H9 (cell line): ENCODE measurements around the gene UBXN11. TPM values are rescaled to one million over a fixed set of nuclear protein-coding genes. Genes with fewer than 3 reads are reported as not detected.

Source experiments
- DNase-seq: peaks from one replicate; pipeline ENCODE4 v3.0.0-alpha.2; 2017
- H2AFZ ChIP-seq: one replicate; pipeline ENCODE4 v1.6.1; 2013; ENCODE audit warnings: mild to moderate bottlenecking, low read length, control low read depth, moderate library complexity
- H2AK5ac ChIP-seq: 2 replicates; pipeline ENCODE4 v1.6.1; 2013; ENCODE audit warnings: low read length, control low read depth, mixed read lengths; ENCODE audit not compliant: insufficient read length
- H2BK120ac ChIP-seq: one replicate; pipeline ENCODE4 v1.6.1; 2013; ENCODE audit warnings: low read depth, mild to moderate bottlenecking, low read length, control low read depth, inconsistent platforms; ENCODE audit not compliant: poor library complexity, severe bottlenecking
- H2BK12ac ChIP-seq: 2 replicates; pipeline ENCODE4 v1.6.1; 2013; ENCODE audit warnings: low read length, control low read depth, mixed read lengths, low read depth; ENCODE audit not compliant: insufficient read length
- H2BK15ac ChIP-seq: 2 replicates; pipeline ENCODE4 v1.6.1; 2013; ENCODE audit warnings: low read depth, low read length, control low read depth
- H2BK20ac ChIP-seq: one replicate; pipeline ENCODE4 v1.6.1; 2013; ENCODE audit warnings: low read depth, mild to moderate bottlenecking, low read length, control low read depth, inconsistent platforms; ENCODE audit not compliant: poor library complexity, severe bottlenecking
- H2BK5ac ChIP-seq: 2 replicates; pipeline ENCODE4 v1.6.1; 2013; ENCODE audit warnings: low read length, control low read depth, mixed read lengths; ENCODE audit not compliant: insufficient read length
- H3K14ac ChIP-seq: 2 replicates; pipeline ENCODE4 v1.6.1; 2013; ENCODE audit warnings: low read length, control low read depth; ENCODE audit not compliant: insufficient read depth
- H3K18ac ChIP-seq: 2 replicates; pipeline ENCODE4 v1.6.1; 2013; ENCODE audit warnings: low read depth, mild to moderate bottlenecking, mixed read lengths, low read length, control low read depth; ENCODE audit not compliant: insufficient read length
- H3K23ac ChIP-seq: 2 replicates; pipeline ENCODE4 v1.6.1; 2013; ENCODE audit warnings: low read length, control low read depth, mixed read lengths, low read depth; ENCODE audit not compliant: insufficient read length
- H3K23me2 ChIP-seq: 2 replicates; pipeline ENCODE4 v1.6.1; 2013; ENCODE audit warnings: low read depth, mild to moderate bottlenecking, mixed read lengths, low read length, control low read depth; ENCODE audit not compliant: insufficient read length, poor library complexity, severe bottlenecking
- H3K27ac ChIP-seq: 2 replicates; pipeline ENCODE4 v1.5.1; 2013; ENCODE audit warnings: low read length, control low read depth, mixed read lengths, low read depth; ENCODE audit not compliant: insufficient read length
- H3K27me3 ChIP-seq: 2 replicates; pipeline ENCODE4 v1.6.1; 2013; ENCODE audit warnings: low read length, control low read depth, inconsistent platforms; ENCODE audit not compliant: insufficient read depth
- H3K4ac ChIP-seq: 2 replicates; pipeline ENCODE4 v1.6.1; 2013; ENCODE audit warnings: low read depth, mild to moderate bottlenecking, control low read depth, inconsistent platforms, low read length, moderate library complexity
- H3K4me1 ChIP-seq: 2 replicates; pipeline ENCODE4 v1.6.1; 2013; ENCODE audit warnings: low read length, control low read depth, inconsistent platforms; ENCODE audit not compliant: insufficient read depth
- H3K4me2 ChIP-seq: 2 replicates; pipeline ENCODE4 v1.6.1; 2013; ENCODE audit warnings: low read length, control low read depth, mixed read lengths; ENCODE audit not compliant: insufficient read length, insufficient read depth
- H3K56ac ChIP-seq: 2 replicates; pipeline ENCODE4 v1.6.1; 2013; ENCODE audit warnings: low read depth, mild to moderate bottlenecking, mixed read lengths, low read length, control low read depth; ENCODE audit not compliant: insufficient read length
- H3K79me1 ChIP-seq: 2 replicates; pipeline ENCODE4 v1.6.1; 2013; ENCODE audit warnings: low read depth, mild to moderate bottlenecking, moderate library complexity, low read length, control low read depth, inconsistent platforms; ENCODE audit not compliant: insufficient read depth, poor library complexity, severe bottlenecking
- H3K79me2 ChIP-seq: 2 replicates; pipeline ENCODE4 v1.6.1; 2013; ENCODE audit warnings: low read length, control low read depth, inconsistent platforms; ENCODE audit not compliant: insufficient read depth
- H3K9ac ChIP-seq: 2 replicates; pipeline ENCODE4 v1.6.1; 2013; ENCODE audit warnings: low read length, control low read depth, mixed read lengths; ENCODE audit not compliant: insufficient read length; ENCODE audit errors: extremely low read depth
- H3K9me3 ChIP-seq: one replicate; pipeline ENCODE4 v1.6.1; 2013; ENCODE audit warnings: low read depth, low read length, inconsistent platforms; ENCODE audit not compliant: control insufficient read depth
- H3T11ph ChIP-seq: one replicate; pipeline ENCODE4 v1.6.1; 2013; ENCODE audit warnings: mild to moderate bottlenecking, low read length, control low read depth, inconsistent platforms
- H4K20me1 ChIP-seq: one replicate; pipeline ENCODE4 v1.6.1; 2013; ENCODE audit not compliant: control insufficient read depth, insufficient read length, insufficient read depth
- H4K5ac ChIP-seq: 2 replicates; pipeline ENCODE4 v1.6.1; 2013; ENCODE audit warnings: low read depth, mild to moderate bottlenecking, mixed read lengths, low read length, control low read depth; ENCODE audit not compliant: insufficient read length
- H4K8ac ChIP-seq: replicated peaks from 2 replicates; pipeline ENCODE4 v1.6.1; 2013; ENCODE audit warnings: low read length, control low read depth, mixed read lengths, low read depth; ENCODE audit not compliant: insufficient read length
- H4K91ac ChIP-seq: 2 replicates; pipeline ENCODE4 v1.6.1; 2013; ENCODE audit warnings: low read depth, mild to moderate bottlenecking, moderate library complexity, mixed read lengths, low read length, control low read depth; ENCODE audit not compliant: insufficient read length
- H3K27ac Mint-ChIP-seq, 3 experiments: 2 replicates in 2 of 3; 3 replicates in 1 of 3; pipeline ENCODE4 v1.8.0; 2020 to 2021; ENCODE audit warnings: mixed read lengths in 3 of 3, mild to moderate bottlenecking in 1 of 3, moderate library complexity in 1 of 3
- H3K27me3 Mint-ChIP-seq: 2 replicates; pipeline ENCODE4 v1.8.0; 2021; ENCODE audit warnings: low read depth, mild to moderate bottlenecking, moderate library complexity, mixed read lengths
- H3K36me3 Mint-ChIP-seq, 3 experiments: 2 replicates in 2 of 3; 3 replicates in 1 of 3; pipeline ENCODE4 v1.8.0; 2020 to 2021; ENCODE audit warnings: low read depth in 3 of 3, mixed read lengths in 3 of 3; ENCODE audit not compliant: insufficient read depth in 1 of 3
- H3K4me1 Mint-ChIP-seq, 2 experiments: 2 replicates each; pipeline ENCODE4 v1.8.0; 2020; ENCODE audit warnings: mixed read lengths in 2 of 2
- H3K4me3 Mint-ChIP-seq, 2 experiments: 2 replicates in 1 of 2; 3 replicates in 1 of 2; pipeline ENCODE4 v1.8.0; 2020 to 2021; ENCODE audit warnings: mild to moderate bottlenecking in 2 of 2, mixed read lengths in 2 of 2, moderate library complexity in 1 of 2
- H3K9me3 Mint-ChIP-seq, 2 experiments: 2 replicates in 1 of 2; 3 replicates in 1 of 2; pipeline ENCODE4 v1.8.0; 2020; ENCODE audit warnings: mild to moderate bottlenecking in 2 of 2, mixed read lengths in 2 of 2, moderate library complexity in 1 of 2
- WGBS: extraction: QIAGEN DNeasy Blood & Tissue Kit; methylation state at CpG from one replicate; pipeline ENCODE4 v1.1.7; 2013; ENCODE audit warnings: missing lambda C conversion rate, low lambda C conversion rate, mixed read lengths; ENCODE audit not compliant: insufficient read length; ENCODE audit errors: extremely low coverage; 5-methylcytosine and 5-hydroxymethylcytosine counted together
- total RNA-seq: library from RNA; stranded (reverse); gene quantifications from 2 replicates; pipeline ENCODE4 v1.2.1, GENCODE V29; 2021
- TF ChIP-seq, protein P1 (sequence below): fragments of 200-600 bp; sonication (generic); conservative IDR thresholded peaks from 3 replicates; pipeline ENCODE4 v1.8.0; 2021; ENCODE audit warnings: antibody characterized with exemption, mild to moderate bottlenecking

The UBXN11 gene
- total RNA-seq, 1 experiment from 2014 or later: 13.7 TPM

DNA sequence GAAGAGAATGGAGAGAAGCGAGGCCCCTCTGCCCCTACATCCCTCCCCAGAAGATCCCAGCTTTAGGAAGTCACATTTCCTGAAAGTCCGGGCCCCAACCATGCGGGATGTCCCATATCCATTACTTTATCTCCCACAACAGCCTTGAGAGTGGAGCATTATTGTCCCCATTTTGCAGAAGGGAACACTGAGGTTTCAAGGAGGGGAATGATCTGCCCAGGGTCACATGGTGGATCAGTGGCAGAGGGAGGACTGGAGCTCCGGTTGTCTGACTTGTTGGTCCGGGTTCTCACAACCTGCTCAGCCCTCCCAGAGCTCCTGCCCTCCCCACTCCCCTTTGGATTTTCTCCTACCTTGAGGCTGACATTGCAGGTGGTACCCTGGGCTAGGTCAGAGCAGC is 49.7 kb upstream of the UBXN11 start:
- H3K4me1 ChIP-seq: peaks cover 3% of the 10 kb centered on the region
- no peaks in the 10 kb centered on the region for H4K20me1 ChIP-seq
- Mint-ChIP-seq H3K4me1 (peaks cover 39 to 53% of the 10 kb centered on the region in 2 experiments), H3K27ac (no peak overlapping the region), H3K27me3 (peaks cover 29% of the 10 kb centered on the region), H3K9me3 (no peaks in the 10 kb centered on the region; a peak in 1 of 5 replicates), H3K36me3 (no peaks in the 10 kb centered on the region), H3K4me3 (no peak overlapping the region)
- no peaks in the 10 kb centered on the region; the same call in 1 of the 2 replicates for H3K27me3 ChIP-seq
- no peak overlapping the region for H3T11ph ChIP-seq
- no peak overlapping the region for H3K18ac ChIP-seq
- H2BK20ac ChIP-seq: no peak overlapping the region
- no peak overlapping the region for H3K4ac ChIP-seq
- no peak overlapping the region for H2AFZ ChIP-seq
- no peak overlapping the region for H2BK12ac ChIP-seq
- H2BK120ac ChIP-seq: no peak overlapping the region
- H3K23ac ChIP-seq: no peak overlapping the region
- no peak overlapping the region for H3K27ac ChIP-seq
- peaks cover 4% of the 10 kb centered on the region for H3K23me2 ChIP-seq
- no peaks in the 10 kb centered on the region for H3K79me2 ChIP-seq
- WGBS: no CpG with 5 or more reads among the region's 5 CpGs
- TF ChIP-seq, protein P1, sequence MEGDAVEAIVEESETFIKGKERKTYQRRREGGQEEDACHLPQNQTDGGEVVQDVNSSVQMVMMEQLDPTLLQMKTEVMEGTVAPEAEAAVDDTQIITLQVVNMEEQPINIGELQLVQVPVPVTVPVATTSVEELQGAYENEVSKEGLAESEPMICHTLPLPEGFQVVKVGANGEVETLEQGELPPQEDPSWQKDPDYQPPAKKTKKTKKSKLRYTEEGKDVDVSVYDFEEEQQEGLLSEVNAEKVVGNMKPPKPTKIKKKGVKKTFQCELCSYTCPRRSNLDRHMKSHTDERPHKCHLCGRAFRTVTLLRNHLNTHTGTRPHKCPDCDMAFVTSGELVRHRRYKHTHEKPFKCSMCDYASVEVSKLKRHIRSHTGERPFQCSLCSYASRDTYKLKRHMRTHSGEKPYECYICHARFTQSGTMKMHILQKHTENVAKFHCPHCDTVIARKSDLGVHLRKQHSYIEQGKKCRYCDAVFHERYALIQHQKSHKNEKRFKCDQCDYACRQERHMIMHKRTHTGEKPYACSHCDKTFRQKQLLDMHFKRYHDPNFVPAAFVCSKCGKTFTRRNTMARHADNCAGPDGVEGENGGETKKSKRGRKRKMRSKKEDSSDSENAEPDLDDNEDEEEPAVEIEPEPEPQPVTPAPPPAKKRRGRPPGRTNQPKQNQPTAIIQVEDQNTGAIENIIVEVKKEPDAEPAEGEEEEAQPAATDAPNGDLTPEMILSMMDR: no peak
- no peak overlapping the region for H3K4me2 ChIP-seq
- H3K79me1 ChIP-seq: no peaks in the 10 kb centered on the region
- H3K9me3 ChIP-seq: no peaks in the 10 kb centered on the region
- no peak overlapping the region; the same call in 1 of the 2 replicates for H3K14ac ChIP-seq
- H2BK15ac ChIP-seq: no peak overlapping the region
- no peak overlapping the region for H4K91ac ChIP-seq
- no peak overlapping the region for H3K56ac ChIP-seq
- H2BK5ac ChIP-seq: no peak overlapping the region
- no peak overlapping the region for H4K5ac ChIP-seq
- no peak for DNase-seq
- no peak overlapping the region for H4K8ac ChIP-seq
- no peak overlapping the region for H2AK5ac ChIP-seq
- H3K9ac ChIP-seq: no peak overlapping the region
